ENCODE data around the gene EPGN. TPM values are rescaled to one million over a fixed set of nuclear protein-coding genes. Genes with fewer than 3 reads are reported as not detected.

EPGN gene
- total and polyA plus RNA-seq, 2 of the 8 experiments (the other 6 are each of a cell fraction or from before 2014, with no cell fraction given), result not detected

DNA sequence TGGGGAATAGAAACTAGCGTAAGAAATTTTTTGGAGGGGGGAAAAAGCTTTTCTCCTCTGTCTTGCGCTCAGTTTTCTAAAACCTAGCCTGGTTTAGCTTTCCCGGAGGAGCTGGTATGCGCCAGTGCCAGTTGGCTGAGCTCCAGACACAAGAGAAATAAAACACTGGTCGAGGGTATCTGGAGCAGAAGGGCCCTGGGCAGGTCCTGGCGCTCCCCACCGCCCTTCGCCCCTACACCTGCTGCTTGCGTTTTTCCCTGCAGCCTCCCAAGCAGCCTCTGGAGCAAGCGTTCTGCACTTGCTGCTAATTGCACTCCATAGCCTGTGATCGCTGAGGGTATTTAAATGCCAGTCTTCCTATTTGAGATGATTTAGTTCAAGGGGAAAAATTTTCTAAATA is 57.5 kb downstream of the EPGN start (continued):
- no peak for TF ChIP-seq GTF2F1 (IDR thresholded peaks at IDR 0.05; ENCODE audit: borderline replicate concordance, low read depth, low read length)
- TF ChIP-seq HDAC6 (IDR thresholded peaks at IDR 0.05; ENCODE audit: low read depth, low read length), result no peak
- no peak for TF ChIP-seq CHD1 (IDR thresholded peaks at IDR 0.05; ENCODE audit: low read depth, low read length)
- TF ChIP-seq NRF1 (IDR thresholded peaks at IDR 0.05; ENCODE audit: low read depth, low read length), result no peak
- TF ChIP-seq CBX8 (IDR thresholded peaks at IDR 0.05; ENCODE audit: borderline replicate concordance, low read depth, low read length), result no peak
- TF ChIP-seq MAX (IDR thresholded peaks at IDR 0.05), result no peak
- no peak for TF ChIP-seq ASH2L (IDR thresholded peaks at IDR 0.05; ENCODE audit: low read length)
- TF ChIP-seq TCF12 (IDR thresholded peaks at IDR 0.05; ENCODE audit: low read depth, low read length), result no peak

Other genes starting within 250 kb of the EPGN start
- 0.73 and 1.5 TPM in 2 replicates for gene CXCL2, start 209.3 kb upstream of the EPGN start, total RNA-seq (2021; fragmentation: NEBNext Ultra II Directional; extraction: Animal tissue kit (Norgen Biotek cat#: 25700))
- 0.63 and 0.72 TPM in 2 replicates for gene CXCL2, start 209.3 kb upstream of the EPGN start, polyA plus RNA-seq (2011; rRNA removed)
- 11.0 and 15.0 TPM in 2 replicates for gene MTHFD2L, start 150.4 kb upstream of the EPGN start, total RNA-seq (2021; fragmentation: NEBNext Ultra II Directional; extraction: Animal tissue kit (Norgen Biotek cat#: 25700))
- gene MTHFD2L, start 150.4 kb upstream of the EPGN start, polyA plus RNA-seq (2011; rRNA removed), result 4.4 and 5.4 TPM in 2 replicates
- not detected in 2 replicates for gene EREG, start 56.7 kb downstream of the EPGN start, total RNA-seq (2021; fragmentation: NEBNext Ultra II Directional; extraction: Animal tissue kit (Norgen Biotek cat#: 25700))
- not detected in 2 replicates for gene EREG, start 56.7 kb downstream of the EPGN start, polyA plus RNA-seq (2011; rRNA removed)
- not detected in 2 replicates for gene AREG, start 136.7 kb downstream of the EPGN start, total RNA-seq (2021; fragmentation: NEBNext Ultra II Directional; extraction: Animal tissue kit (Norgen Biotek cat#: 25700))
- not detected in 2 replicates for gene AREG, start 136.7 kb downstream of the EPGN start, polyA plus RNA-seq (2011; rRNA removed)

Data from H1 (cell line).